KOPT-K1 (cell line): Measurements from ENCODE around the gene GPR50.

ENCODE experiments used
- H3K27ac ChIP-seq: fragments of 200-600 bp; sonication (generic); 2 replicates; pipeline ENCODE4 v1.5.1; 2016; ENCODE audit warnings: antibody characterized with exemption, mild to moderate bottlenecking, low read depth, low read length; ENCODE audit not compliant: poor library complexity, severe bottlenecking
- H3K36me3 ChIP-seq: fragments of 200-600 bp; sonication (generic); 2 replicates; pipeline ENCODE4 v1.5.1; 2017; ENCODE audit warnings: antibody characterized with exemption, mild to moderate bottlenecking, low read length, moderate library complexity; ENCODE audit not compliant: insufficient read depth
- H3K9me3 ChIP-seq: fragments of 200-600 bp; sonication (generic); 2 replicates; pipeline ENCODE4 v1.5.1; 2017; ENCODE audit warnings: antibody characterized with exemption, low read length, mild to moderate bottlenecking; ENCODE audit not compliant: insufficient read depth, poor library complexity, severe bottlenecking

GPR50 gene

DNA sequence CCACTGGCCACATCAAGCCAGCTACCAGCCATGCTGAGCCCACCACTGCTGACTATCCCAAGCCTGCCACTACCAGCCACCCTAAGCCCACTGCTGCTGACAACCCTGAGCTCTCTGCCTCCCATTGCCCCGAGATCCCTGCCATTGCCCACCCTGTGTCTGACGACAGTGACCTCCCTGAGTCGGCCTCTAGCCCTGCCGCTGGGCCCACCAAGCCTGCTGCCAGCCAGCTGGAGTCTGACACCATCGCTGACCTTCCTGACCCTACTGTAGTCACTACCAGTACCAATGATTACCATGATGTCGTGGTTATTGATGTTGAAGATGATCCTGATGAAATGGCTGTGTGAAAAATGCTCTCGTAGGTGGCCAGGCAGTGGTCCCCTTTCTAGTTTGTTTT, 4.7 kb downstream of the GPR50 start:
- no peak overlapping the region for H3K27ac ChIP-seq
- no peaks in the 10 kb centered on the region for H3K9me3 ChIP-seq
- H3K36me3 ChIP-seq = no peaks in the 10 kb centered on the region

GRCh38 chrX:151183233-151183753, 6.9 kb downstream of the GPR50 start:
- Histone ChIP-seq H3K27ac (no peak overlapping the region), H3K9me3 (no peaks in the 10 kb centered on the region), H3K36me3 (no peaks in the 10 kb centered on the region)

DNA sequence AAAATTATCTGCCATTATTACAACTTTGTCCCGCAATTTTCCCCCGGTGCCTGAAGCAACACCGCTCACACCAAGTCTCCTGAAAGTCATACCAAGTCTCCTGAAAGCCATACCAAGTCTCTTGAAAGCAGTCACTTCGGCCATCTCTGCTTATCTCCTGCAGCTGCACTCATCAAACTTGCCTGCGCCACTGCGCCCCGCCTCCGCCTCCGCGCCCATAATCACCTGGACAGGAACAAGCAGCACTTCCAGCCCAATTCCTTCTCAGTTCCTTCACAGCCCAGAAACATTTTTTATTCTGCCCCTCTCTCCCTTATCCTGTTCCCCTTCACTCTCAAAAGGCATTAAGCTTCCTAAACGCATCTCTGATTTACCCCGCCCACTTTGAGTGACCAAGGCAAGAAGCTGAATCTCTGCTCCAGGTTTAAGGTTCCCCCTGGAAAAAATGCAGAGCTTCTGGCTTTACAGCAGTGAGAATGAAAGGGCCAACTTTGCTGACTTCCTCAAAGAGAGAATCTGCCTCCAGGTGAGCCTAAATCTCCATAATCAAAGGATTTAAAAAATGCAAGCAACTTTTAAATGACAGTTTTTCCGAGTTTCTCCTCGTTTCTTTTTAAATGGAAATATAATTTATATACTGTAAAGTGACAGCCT, 7.7 kb downstream of the GPR50 start:
- H3K9me3 ChIP-seq = no peaks in the 10 kb centered on the region
- no peaks in the 10 kb centered on the region for H3K36me3 ChIP-seq
- H3K27ac ChIP-seq = no peak overlapping the region

- no peaks in the 10 kb centered on the region for H3K9me3 ChIP-seq
- H3K27ac ChIP-seq = no peak overlapping the region
- H3K36me3 ChIP-seq = no peaks in the 10 kb centered on the region
These were observed 8.3 kb downstream of the GPR50 start for GRCh38 chrX:151184705-151185104.

DNA sequence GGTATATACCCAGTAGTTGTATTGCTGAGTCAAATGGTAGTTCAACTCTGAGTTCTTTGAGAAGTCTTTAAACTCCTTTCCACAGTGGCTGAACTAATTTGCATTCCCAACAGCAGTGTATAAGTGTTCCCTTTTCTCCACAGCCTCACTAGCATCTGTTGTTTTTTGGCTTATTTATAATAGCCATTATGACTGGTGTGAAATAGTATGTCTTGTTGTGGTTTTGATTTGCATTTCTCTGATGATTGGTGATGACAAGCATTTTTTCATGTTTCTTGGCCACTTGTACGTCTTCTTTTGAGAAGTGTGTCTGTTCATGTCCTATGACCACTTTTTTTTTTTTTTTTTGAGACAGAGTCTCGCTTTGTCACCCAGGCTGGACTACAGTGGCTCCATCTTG, 30.5 kb downstream of the GPR50 start:
- Histone ChIP-seq H3K9me3 (no peaks in the 10 kb centered on the region), H3K27ac (no peak overlapping the region), H3K36me3 (no peaks in the 10 kb centered on the region)

- no peaks in the 10 kb centered on the region for H3K36me3 ChIP-seq
- no peaks in the 10 kb centered on the region for H3K9me3 ChIP-seq
- no peak overlapping the region for H3K27ac ChIP-seq
These were observed 49.5 kb downstream of the GPR50 start for GRCh38 chrX:151225843-151226242.

GRCh38 chrX:151226941-151227340, 50.6 kb downstream of the GPR50 start:
- no peaks in the 10 kb centered on the region for H3K9me3 ChIP-seq
- H3K36me3 ChIP-seq = no peaks in the 10 kb centered on the region
- H3K27ac ChIP-seq = no peak overlapping the region

GRCh38 chrX:151227627-151228026, 51.2 kb downstream of the GPR50 start:
- H3K36me3 ChIP-seq = no peaks in the 10 kb centered on the region

GRCh38 chrX:151228935-151229334, 52.6 kb downstream of the GPR50 start:
- H3K27ac ChIP-seq = no peak overlapping the region
- no peaks in the 10 kb centered on the region for H3K36me3 ChIP-seq
- no peaks in the 10 kb centered on the region for H3K9me3 ChIP-seq

More at GRCh38 chrX:151227627-151228026, 51.2 kb downstream of the GPR50 start:
- H3K9me3 ChIP-seq = no peaks in the 10 kb centered on the region
- no peak overlapping the region for H3K27ac ChIP-seq
